Raji (cell line): ENCODE data around the gene CCNL2.

Source experiments
- POLR2A ChIP-seq: IDR thresholded peaks from 2 replicates; pipeline ENCODE4 v1.6.1; 2011; ENCODE audit warnings: low read depth, low read length, control low read depth; ENCODE audit not compliant: insufficient read depth

The CCNL2 gene

DNA sequence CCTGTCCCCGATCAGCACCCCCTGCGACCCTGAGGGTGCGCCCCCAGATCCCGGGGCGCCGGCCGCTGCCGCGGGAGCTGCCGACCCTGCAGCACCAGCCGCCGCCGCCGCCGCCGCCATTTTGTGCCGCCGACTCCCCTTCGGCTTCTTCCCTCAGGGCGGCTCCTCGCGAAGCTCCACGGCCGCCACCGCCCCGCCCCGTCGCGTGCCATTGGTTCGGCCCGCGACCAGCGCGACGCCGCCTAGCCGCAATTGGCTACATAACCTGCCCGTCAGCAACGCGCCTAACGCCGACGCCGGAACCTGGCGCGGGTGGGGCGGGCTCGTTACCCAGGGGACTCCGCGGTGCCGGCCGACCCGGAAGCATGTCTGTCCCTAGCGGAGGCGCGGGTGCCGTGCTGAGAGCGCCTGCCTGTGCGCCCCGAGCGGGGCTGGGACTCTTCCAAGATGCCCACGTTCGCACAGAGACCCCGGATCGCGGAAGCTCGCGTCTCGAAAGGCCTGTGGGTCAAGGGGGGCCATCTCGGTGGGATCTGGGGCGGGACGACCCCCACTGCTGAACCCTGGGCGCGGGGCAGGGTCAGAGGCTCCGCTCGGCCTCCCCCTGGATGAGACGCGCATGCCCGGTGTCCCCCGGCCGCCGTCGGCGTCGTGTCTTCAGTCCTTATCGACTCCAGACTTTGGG is at the start of gene CCNL2:
TSS of gene CCNL2 (minus strand) at position 149 of the 685 bp plus-strand sequence. CDS start at position 120, 29 bp downstream.
- peak; percentile 97 for TF ChIP-seq POLR2A

DNA sequence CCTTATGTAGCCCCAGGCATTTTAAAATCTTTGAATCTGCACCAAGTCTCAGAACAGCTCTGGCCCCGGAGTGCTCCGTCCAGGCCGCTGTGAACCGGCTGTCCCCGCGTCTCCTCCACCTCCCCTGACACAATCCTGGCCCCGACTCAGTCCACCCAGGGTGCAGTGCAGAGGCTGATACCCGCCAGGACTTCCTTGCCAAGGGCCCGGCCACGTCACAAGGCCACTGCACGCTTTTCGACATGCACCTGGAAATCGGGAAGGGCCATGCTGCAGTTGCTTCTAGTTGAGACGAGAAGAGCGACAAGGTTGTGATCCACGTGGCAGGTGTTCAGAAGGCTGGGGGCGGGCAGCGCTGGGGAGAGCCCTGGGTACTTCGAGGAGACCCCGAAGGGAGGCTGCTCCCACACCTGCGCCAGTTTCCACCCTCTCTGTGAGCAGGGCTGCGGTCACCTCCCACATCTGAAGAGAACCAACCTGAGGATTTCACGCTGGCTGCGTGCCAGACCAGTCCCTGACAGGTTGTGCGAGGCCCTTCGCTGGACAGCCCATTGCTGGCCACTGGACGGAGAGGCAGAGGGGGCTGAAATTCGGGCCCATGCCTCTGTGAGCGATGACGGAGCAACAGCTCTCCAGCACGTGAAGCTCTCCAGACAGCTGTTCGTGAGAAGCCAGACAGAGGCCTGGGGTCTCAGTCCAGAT is 43.1 kb upstream of the CCNL2 start:
- TF ChIP-seq POLR2A = no peak

DNA sequence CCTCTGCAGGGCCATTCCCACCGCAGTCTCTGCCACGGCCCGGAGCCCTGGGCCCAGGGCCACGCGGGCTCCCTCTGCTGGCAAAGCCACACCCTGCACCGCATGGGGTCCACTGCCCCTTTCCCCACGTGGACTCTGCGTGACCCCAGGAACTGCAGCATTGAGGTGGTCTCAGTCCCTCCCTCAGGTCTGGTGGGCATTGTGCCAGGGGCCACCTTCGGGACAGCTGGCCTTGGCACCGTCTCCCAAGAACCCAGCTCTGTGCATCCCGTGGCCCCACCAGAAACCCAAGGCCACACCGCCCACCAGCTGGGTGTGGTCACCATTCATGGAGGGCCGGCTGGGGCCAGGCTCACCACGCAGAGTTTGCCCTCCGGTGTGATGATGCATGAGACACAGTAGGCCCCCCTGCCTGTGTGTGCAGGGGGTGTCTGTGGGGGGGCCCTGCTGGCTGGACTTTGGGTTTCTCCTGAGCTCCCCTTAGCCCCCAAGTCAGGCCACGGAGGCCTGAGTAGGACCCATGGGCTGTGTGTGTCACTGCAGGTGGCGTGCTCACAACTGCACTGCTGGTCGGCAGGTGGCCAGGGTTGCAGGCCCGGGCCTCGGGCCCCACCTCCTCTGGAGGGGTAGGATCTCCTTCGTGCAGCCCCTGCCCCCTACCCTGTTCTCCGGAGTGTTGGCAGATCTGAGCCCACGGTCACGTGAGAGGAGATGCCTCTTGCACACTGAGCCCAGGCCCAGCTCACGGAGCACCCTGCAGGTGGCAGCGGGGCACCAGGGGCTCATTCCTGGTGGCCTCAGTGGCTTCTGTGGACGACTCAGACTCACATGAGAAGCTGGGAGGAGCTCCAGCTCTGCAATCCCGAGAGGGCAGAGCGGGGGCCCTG is 42.1 kb upstream of the CCNL2 start:
- no peak for TF ChIP-seq POLR2A

DNA sequence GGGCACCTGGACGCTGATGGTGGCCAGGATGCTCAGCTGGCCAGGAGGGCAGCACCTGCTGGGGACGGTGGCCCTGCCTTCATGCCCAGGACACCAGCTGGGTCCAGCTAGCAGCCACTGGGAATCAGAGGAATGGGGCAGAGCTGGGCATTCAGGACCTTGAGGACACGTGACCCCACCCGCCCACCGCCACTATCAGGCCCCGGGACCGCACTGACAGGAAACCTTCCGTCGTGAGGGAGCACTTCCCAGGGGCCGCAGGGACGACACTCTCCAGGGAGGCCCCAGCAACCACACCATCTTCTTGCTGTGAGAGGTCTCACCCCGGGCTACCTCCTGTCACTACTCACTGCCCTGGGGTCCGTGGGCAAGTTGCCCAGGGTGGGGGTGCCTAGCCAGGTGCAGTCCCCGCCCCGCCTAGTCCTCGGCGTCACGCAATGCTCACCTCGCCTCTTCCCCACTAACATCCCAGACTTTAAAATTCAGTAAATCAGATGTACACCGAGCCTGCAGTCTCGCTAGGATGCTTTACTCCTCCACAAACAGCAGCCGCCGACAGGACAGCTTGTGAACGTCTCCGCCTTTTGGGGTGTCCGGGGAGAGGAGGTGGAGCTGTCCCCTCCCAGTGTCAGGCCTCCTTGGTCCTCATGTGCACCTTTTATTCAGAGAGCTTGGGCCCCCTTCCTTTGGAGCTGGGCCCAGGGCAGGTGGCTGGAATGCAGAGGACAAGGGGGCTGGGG is 41.3 kb upstream of the CCNL2 start:
- TF ChIP-seq POLR2A = no peak

DNA sequence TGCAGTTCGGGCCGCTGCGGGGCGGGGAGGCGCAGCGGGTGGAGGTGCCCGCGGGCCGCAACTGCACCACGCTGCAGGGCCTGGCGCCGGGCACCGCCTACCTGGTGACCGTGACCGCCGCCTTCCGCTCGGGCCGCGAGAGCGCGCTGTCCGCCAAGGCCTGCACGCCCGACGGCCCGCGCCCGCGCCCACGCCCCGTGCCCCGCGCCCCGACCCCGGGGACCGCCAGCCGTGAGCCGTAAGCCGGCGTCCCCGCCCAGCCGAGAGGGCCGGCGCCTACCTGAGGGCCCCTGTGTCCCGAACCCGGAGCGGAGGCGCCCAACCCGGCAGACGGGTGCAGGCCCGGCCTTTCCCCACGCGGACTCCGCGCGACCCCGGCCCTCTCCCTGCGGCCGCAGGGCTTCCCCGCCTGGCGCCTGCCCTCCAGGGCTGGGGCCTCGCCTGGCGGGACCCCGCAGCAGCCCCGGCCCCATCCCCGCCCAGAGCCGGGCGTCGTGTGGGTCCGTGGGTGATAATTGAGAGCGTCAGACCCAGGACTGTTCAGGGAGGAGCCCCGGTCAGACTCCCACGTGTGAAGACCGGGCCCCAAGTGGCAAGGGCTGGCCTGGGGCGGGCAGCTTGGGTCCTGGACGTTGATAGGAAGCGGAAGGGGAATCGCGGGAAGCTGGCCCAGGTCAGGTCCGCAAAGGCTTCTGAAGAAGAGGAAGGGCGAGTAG is 40.6 kb upstream of the CCNL2 start:
- no peak for TF ChIP-seq POLR2A

DNA sequence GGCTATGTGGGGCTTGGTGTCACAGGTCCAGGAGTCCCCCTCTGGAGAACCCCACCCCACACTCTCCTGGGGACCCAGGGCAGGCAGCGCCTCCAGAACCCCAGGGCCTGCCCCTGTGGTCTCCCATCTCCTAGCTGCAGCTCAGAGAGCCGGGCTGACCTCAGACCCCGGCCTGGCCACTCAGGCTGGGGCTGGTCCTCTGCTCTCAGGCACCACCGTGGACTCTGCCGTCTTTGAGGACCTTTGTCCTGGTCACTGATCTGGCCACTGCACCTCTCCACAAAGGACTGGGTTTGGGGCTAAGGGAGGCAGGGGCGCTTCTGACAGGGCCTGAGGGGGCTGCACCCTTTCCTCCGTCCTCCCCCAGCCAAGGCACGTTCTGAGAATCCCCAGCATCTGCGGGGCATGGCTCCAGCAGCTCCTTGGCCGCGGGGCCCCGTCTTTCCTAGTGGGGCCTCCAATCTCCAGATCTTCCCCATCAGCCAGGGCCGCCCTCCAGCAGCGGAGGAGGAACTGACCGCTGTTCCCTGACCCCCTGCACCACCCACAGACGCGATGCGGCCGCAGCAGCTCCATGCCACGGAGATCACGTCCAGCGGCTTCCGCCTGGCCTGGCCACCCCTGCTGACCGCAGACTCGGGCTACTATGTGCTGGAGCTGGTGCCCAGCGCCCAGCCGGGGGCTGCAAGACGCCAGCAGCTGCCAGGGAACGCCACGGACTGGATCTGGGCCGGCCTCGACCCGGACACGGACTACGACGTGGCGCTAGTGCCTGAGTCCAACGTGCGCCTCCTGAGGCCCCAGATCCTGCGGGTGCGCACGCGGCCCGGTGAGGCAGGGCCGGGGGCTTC is 39.6 kb upstream of the CCNL2 start:
- no peak for TF ChIP-seq POLR2A

DNA sequence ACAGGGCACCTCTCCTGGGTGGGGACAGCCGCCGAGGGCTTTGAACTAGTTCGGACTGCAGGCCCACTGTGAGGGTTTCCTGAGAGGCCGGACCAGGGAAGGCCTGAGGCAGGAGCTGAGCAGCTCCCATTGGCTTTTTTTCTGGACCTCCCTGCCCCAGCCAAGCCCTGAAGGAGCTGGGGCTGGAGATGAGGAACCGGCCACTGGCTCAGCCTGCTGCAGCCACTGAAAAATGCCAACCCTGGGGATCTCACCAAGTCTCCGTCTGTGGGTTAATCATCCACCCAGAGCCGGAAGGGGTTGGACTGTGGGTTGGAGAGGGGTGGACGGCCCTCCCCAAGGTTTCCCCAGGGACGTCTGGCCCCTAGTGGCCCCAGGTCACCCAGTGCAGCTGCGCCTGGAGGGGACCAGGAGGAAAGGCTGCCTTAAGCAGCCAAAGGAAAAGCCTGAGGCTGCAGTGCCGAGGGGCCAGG is 38.8 kb upstream of the CCNL2 start:
- no peak for TF ChIP-seq POLR2A

DNA sequence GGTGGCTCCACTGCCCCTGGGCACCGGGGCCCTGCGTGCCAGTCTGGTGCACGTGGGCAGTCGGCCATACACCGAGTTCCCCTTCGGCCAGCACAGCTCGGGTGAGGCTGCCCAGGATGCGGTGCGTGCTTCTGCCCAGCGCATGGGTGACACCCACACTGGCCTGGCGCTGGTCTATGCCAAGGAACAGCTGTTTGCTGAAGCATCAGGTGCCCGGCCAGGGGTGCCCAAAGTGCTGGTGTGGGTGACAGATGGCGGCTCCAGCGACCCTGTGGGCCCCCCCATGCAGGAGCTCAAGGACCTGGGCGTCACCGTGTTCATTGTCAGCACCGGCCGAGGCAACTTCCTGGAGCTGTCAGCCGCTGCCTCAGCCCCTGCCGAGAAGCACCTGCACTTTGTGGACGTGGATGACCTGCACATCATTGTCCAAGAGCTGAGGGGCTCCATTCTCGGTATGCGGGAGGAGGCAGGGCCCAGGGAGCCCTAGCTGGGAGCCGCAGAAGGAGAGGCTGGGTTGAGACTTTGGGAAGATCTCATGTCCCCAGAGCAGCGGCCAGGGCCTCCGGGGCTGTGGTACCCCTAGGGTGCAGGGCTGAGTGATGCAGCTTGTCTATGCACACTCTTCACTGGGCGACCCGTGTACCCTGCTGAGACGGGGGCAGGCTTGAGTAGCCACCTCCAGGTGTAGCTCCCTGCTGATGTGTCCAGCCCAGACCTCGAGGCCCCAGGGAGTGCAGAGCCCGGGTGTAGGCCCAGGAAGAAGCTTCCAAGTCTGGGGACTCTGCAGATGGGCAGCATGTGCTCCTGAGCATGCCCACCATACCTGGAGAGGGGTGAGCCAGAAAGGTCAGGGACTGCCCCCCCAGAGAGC is 38.1 kb upstream of the CCNL2 start:
- TF ChIP-seq POLR2A = no peak

DNA sequence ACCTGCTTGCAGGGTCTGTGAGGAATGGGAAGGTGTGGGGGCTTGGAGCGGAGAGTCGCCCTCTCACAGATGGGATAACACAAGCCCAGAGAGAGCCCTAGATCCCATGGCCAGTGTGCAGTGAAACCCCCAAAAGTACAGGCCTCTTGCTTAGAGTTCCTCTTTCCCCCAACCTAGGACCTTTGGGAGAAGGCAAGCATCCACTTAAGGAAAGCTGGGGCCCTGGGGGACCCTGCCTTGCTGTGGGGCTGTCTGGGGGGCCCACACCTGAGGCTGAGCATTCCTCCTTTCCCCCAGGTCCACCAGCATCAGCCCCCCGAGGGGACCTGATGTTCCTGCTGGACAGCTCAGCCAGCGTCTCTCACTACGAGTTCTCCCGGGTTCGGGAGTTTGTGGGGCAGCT is 37.5 kb upstream of the CCNL2 start:
- TF ChIP-seq POLR2A = no peak

DNA sequence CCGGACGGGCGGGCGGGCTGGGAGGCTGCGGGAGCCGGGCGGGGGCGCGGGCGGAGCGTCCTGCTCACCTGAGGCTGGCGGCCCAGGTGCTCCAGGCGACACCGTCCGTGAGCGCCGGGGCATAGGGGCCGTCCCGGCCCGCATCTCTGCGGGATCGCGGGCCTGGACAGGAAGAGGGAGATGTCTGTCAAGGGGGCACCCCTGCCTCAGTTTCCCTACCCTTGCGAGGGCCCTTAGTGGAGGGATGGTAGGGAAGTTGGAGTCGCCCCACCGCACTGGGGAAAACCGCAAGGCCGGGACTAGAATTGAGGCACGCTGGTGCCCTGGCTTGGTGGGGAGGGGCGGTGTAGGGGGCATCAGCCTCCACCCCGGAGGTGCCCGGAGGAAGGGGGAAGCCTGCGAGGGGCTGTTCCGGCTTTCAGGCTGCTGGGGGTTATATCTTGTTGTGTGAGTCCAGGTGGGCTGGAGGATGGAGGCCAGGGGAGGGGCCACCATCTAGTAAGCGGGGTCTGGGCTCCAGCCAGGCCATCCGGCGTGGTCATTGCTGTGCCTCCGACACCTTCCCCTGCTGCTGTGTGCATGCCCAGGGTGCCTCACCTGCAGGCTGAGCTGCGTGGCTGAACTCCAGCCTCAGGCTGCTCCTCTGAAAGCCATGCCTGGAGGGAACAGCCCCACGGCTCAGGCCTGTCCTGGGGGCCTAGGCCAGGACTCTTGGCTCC is 36.9 kb upstream of the CCNL2 start:
- TF ChIP-seq POLR2A = no peak

DNA sequence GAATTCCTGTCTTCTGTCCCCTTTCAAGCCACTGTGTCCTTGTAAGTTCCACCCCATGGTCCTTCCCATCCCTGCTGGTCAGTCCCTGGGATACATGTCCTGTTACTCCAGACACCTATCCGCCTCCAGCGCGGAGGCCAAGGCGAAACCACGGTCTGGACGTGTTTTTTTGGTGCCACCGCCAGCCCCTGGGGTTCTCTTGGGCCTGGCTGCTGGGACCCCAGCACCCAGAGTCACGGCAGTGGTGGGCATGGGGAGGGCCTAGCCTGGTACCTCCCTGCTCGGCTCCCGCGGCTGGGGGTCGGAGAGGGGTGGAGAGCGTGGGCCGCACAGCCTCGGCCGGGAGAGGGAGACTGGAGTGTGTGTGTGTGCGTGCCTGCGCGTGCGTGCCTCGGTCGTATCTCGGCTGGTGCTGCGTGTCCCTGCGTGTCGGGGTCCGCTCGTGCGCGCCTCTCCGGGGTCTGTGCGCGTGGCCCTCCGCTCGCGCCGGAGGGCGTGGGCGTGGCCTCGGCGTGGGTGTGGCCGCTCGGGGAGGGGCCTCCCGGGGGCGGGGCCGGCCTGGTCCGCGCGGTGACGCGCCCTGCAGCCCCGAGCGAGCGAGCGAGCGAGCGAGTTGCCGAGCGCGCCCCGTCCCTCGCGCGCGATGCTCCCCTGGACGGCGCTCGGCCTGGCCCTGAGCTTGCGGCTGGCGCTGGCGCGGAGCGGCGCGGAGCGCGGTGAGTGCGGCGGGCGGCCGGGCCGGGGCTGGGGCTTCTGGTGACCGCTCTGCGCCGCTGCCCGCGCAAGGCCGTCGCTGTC is 36.2 kb upstream of the CCNL2 start, which contains the start of gene VWA1:
TSS of gene VWA1 (plus strand) at position 585 of the 798 bp plus-strand sequence. CDS start at position 644, 59 bp downstream.
- no peak for TF ChIP-seq POLR2A
